Fibroblast of lung (primary cell): Measurements from ENCODE around the gene ACAT2. TPM values are rescaled to one million over a fixed set of nuclear protein-coding genes. Genes with fewer than 3 reads are reported as not detected.

Experiments
- DNase-seq, 2 donors: peaks; one replicate each; pipeline versions ENCODE4 v3.0.0 to v3.0.0-alpha.2; 2010; ENCODE audit warnings: low read depth in 2 of 2
- H2AFZ ChIP-seq: 2 replicates; pipeline ENCODE4 v1.5.1; 2012; ENCODE audit warnings: low read length, control low read depth, inconsistent platforms
- H3K27ac ChIP-seq: 2 replicates; pipeline ENCODE4 v1.5.1; 2011; ENCODE audit warnings: low read length, control low read depth; ENCODE audit not compliant: insufficient read depth
- H3K27me3 ChIP-seq: 2 replicates; pipeline ENCODE4 v1.5.1; 2011; ENCODE audit warnings: mild to moderate bottlenecking, low read length; ENCODE audit not compliant: control insufficient read depth, insufficient read depth
- H3K36me3 ChIP-seq: 2 replicates; pipeline ENCODE4 v1.5.1; 2011; ENCODE audit warnings: low read length; ENCODE audit not compliant: control insufficient read depth, insufficient read depth
- H3K4me1 ChIP-seq: 2 replicates; pipeline ENCODE4 v1.5.1; 2011; ENCODE audit warnings: low read length; ENCODE audit not compliant: control insufficient read depth, insufficient read depth; ENCODE audit errors: extremely low read depth
- H3K4me2 ChIP-seq: 2 replicates; pipeline ENCODE4 v1.5.1; 2011; ENCODE audit warnings: low read length, control low read depth; ENCODE audit not compliant: insufficient read depth; ENCODE audit errors: extremely low read depth
- H3K4me3 ChIP-seq, 4 experiments: fragments of 200-600 bp in 1 of 4; sonication (generic) in 1 of 4; replicated peaks in 1 of 4; 2 replicates each; pipeline ENCODE4 v1.5.1; 2011 to 2016; ENCODE audit warnings: low read length in 4 of 4, low read depth in 3 of 4, mild to moderate bottlenecking in 3 of 4, control low read depth in 2 of 4, inconsistent platforms in 1 of 4, mixed read lengths in 1 of 4; ENCODE audit not compliant: insufficient read depth in 1 of 4; ENCODE audit errors: control extremely low read depth in 1 of 4
- H3K79me2 ChIP-seq: 2 replicates; pipeline ENCODE4 v1.5.1; 2012; ENCODE audit warnings: mild to moderate bottlenecking, low read length, inconsistent platforms; ENCODE audit not compliant: control insufficient read depth, insufficient read depth
- H3K9ac ChIP-seq: 2 replicates; pipeline ENCODE4 v1.5.1; 2011; ENCODE audit warnings: mild to moderate bottlenecking, low read length, control low read depth; ENCODE audit not compliant: insufficient read depth
- H3K9me3 ChIP-seq: 2 replicates; pipeline ENCODE4 v1.5.1; 2012; ENCODE audit warnings: low read depth, low read length; ENCODE audit not compliant: control insufficient read depth, insufficient read depth
- H4K20me1 ChIP-seq: 2 replicates; pipeline ENCODE4 v1.5.1; 2011; ENCODE audit warnings: low read length; ENCODE audit not compliant: control insufficient read depth, insufficient read depth; ENCODE audit errors: extremely low read depth
- EZH2 ChIP-seq: IDR thresholded peaks from 2 replicates; pipeline ENCODE4 v1.5.1; 2012; ENCODE audit warnings: low read length, control low read depth, mild to moderate bottlenecking; ENCODE audit errors: missing control alignments
- polyA plus RNA-seq, 2 donors: library from polyadenylated mRNA; depleted of rRNA in 1 of 2; stranded (reverse) in 1 of 2; unstranded in 1 of 2; fragments of >200 nt; gene quantifications; 2 replicates each; pipeline ENCODE4 v1.2.1, GENCODE V29; 2011 to 2012; ENCODE audit warnings: missing spikeins in 1 of 2
- total RNA-seq: library from RNA; depleted of rRNA; stranded (reverse); fragments of >200 nt; gene quantifications from 2 replicates; pipeline ENCODE4 v1.2.1, GENCODE V29; 2014
- TF ChIP-seq, protein P1 (sequence below), 2 donors: IDR thresholded peaks in 1 of 2; conservative IDR thresholded peaks in 1 of 2; 1 replicate in 1 of 2; 2 replicates in 1 of 2; pipeline ENCODE4 v1.5.1; 2011 to 2012; ENCODE audit warnings: low read length in 2 of 2, control low read depth in 1 of 2, inconsistent platforms in 1 of 2, low read depth in 1 of 2, mild to moderate bottlenecking in 1 of 2

Gene ACAT2
- total and polyA plus RNA-seq, 2 donors (not counting 1 experiment from before 2014, with no cell fraction given), result 108 to 121 TPM

DNA sequence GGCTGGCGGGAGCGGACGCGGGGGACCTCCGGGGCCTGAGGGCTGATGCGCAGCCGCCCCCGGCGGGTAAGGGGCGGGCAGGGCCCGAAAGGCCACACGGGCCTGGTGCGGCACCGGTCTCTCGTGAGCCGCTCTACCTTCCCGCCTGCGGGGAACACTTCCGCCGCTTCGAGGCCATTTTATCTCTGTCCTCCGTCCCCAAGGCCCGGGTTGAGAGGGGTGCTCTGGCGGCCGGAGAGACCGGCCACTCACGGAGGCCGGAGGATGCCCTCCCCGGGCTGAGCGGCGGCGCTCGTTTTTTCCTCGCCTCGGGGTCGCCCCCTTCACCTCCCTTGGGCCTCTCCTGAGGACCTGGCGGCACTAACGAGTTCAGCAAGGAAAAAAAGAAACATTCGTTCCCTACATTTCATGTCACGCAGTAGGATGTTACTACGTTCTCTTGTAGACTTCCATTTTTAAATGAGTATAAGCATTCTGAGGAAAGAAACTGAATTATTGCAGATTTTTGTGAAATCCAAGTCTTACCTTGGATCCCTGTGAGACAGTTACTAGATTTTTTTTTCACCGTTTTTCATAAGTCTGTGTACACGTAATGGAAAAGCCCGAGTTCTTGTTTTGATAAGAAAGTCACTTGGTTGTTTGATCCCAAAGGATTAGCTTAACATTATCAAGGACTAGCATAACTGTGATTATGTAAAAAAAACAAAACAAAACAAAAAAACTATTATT, 34.0 kb upstream of the ACAT2 start:
- no peak overlapping the region for H2AFZ ChIP-seq
- peak; percentile 39 to 52 for DNase-seq

DNA sequence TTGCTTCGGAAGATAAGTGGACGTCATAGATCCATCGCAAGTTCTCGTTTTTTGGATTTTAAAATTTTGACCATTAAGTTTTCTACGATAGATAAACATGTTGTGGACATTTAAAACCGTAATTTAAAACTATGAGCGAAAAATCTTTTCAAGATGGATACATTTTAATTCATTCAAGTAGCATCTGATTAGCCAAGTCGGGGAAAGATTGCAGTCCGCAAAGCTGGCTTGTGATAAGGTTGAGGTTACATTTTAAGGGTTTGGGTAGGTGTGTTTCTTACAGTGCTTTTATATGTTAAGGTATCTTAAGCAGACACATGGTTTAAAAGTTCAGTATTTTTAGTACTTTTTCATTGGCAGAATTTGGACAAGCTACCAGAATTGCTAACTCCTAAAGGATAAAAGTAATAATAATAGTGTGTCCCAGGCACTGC, 33.3 kb upstream of the ACAT2 start:
- H3K79me2 ChIP-seq, result peaks cover 86% of the 10 kb centered on the region
- H3K9ac ChIP-seq, result peak overlapping the region; percentile 53
- H3K27ac ChIP-seq, result peak overlapping the region; percentile 89
- DNase-seq, result peak; percentile 19 to 22
- peak overlapping the region; percentile 82 to 100 (median 91) for H3K4me3 ChIP-seq
- H3K9me3 ChIP-seq, result no peaks in the 10 kb centered on the region
- TF ChIP-seq, protein P1, sequence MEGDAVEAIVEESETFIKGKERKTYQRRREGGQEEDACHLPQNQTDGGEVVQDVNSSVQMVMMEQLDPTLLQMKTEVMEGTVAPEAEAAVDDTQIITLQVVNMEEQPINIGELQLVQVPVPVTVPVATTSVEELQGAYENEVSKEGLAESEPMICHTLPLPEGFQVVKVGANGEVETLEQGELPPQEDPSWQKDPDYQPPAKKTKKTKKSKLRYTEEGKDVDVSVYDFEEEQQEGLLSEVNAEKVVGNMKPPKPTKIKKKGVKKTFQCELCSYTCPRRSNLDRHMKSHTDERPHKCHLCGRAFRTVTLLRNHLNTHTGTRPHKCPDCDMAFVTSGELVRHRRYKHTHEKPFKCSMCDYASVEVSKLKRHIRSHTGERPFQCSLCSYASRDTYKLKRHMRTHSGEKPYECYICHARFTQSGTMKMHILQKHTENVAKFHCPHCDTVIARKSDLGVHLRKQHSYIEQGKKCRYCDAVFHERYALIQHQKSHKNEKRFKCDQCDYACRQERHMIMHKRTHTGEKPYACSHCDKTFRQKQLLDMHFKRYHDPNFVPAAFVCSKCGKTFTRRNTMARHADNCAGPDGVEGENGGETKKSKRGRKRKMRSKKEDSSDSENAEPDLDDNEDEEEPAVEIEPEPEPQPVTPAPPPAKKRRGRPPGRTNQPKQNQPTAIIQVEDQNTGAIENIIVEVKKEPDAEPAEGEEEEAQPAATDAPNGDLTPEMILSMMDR (conservative IDR thresholded peaks at IDR 0.05 in 1 of 2, IDR thresholded peaks at IDR 0.05 in 1 of 2; ENCODE audit: low read depth in 1 of 2, low read length in 2 of 2), result no peak
- no peak for TF ChIP-seq EZH2
- peaks cover 5% of the 10 kb centered on the region for H3K4me1 ChIP-seq
- H3K4me2 ChIP-seq, result peak overlapping the region; percentile 98
- no peaks in the 10 kb centered on the region for H3K27me3 ChIP-seq
- H4K20me1 ChIP-seq, result peaks cover 8% of the 10 kb centered on the region
- H2AFZ ChIP-seq, result no peak overlapping the region
- no peaks in the 10 kb centered on the region for H3K36me3 ChIP-seq

More for the DNA sequence above, 34.0 kb upstream of the ACAT2 start:
- H3K27ac ChIP-seq, result peak overlapping the region; percentile 89
- peaks cover 5% of the 10 kb centered on the region for H3K4me1 ChIP-seq
- H3K4me3 ChIP-seq, result peak overlapping the region; percentile 82 to 100 (median 91)
- TF ChIP-seq, protein P1 (conservative IDR thresholded peaks at IDR 0.05 in 1 of 2, IDR thresholded peaks at IDR 0.05 in 1 of 2; ENCODE audit: low read depth in 1 of 2, low read length in 2 of 2), result no peak
- no peak for TF ChIP-seq EZH2
- H3K4me2 ChIP-seq, result peak overlapping the region; percentile 98
- no peaks in the 10 kb centered on the region for H3K27me3 ChIP-seq
- no peaks in the 10 kb centered on the region for H3K36me3 ChIP-seq
- peak overlapping the region; percentile 93 for H3K9ac ChIP-seq
- no peaks in the 10 kb centered on the region for H3K9me3 ChIP-seq
- H4K20me1 ChIP-seq, result peaks cover 8% of the 10 kb centered on the region
- H3K79me2 ChIP-seq, result peaks cover 83% of the 10 kb centered on the region

DNA sequence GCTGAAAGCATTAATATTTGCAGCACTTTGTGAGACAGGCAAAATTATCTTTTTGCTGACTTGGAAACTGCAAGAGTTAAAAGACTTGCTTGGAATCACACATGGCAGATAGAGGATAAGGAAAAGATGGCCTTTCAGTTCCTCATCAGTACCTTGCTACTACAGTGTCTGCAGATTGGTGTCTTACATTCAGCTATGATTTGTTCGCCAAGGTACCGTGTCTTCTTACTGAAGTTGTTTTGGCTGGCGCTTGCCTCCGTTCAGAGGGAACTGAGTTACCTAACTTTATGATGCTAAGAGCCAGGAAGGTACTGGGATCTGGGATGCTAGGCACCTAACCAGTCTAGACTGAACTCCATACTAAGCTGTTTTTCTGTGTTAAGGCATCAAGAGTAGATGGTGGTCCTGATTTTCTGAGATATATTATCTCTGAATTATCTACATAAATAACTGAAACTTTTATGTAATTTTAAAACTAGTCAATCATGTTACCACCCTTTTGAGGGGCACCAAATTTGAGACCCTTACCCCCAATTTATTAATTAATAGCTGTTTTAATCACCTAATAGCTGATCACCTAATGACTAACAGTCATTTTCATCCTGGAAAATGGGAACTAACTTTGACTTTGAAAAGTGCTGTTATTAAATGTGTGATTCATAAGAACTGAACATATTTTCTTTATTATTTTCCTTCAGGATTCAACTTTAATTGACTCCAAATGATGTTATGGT, 32.1 kb upstream of the ACAT2 start:
- DNase-seq, result peak; percentile 16 to 26
- no peaks in the 10 kb centered on the region for H3K36me3 ChIP-seq
- peaks cover 5% of the 10 kb centered on the region for H3K4me1 ChIP-seq
- H3K9ac ChIP-seq, result no peak overlapping the region
- peak overlapping the region; percentile 34 for H3K27ac ChIP-seq
- H3K4me2 ChIP-seq, result peak overlapping the region; percentile 98
- TF ChIP-seq EZH2, result no peak
- TF ChIP-seq, protein P1 (conservative IDR thresholded peaks at IDR 0.05 in 1 of 2, IDR thresholded peaks at IDR 0.05 in 1 of 2; ENCODE audit: low read depth in 1 of 2, low read length in 2 of 2), result no peak
- peaks cover 89% of the 10 kb centered on the region for H3K79me2 ChIP-seq
- H3K27me3 ChIP-seq, result no peaks in the 10 kb centered on the region
- peak overlapping the region; percentile 82 to 100 (median 91) for H3K4me3 ChIP-seq
- no peak overlapping the region for H2AFZ ChIP-seq
- peaks cover 8% of the 10 kb centered on the region for H4K20me1 ChIP-seq
- no peaks in the 10 kb centered on the region for H3K9me3 ChIP-seq
